H9 (cell line): ENCODE data around the gene ZCWPW2. TPM values are rescaled to one million over a fixed set of nuclear protein-coding genes. Genes with fewer than 3 reads are reported as not detected.

ENCODE experiments used
- DNase-seq: peaks from one replicate; pipeline ENCODE4 v3.0.0-alpha.2; 2017
- H2AFZ ChIP-seq: one replicate; pipeline ENCODE4 v1.6.1; 2013; ENCODE audit warnings: mild to moderate bottlenecking, low read length, control low read depth, moderate library complexity
- H2AK5ac ChIP-seq: 2 replicates; pipeline ENCODE4 v1.6.1; 2013; ENCODE audit warnings: low read length, control low read depth, mixed read lengths; ENCODE audit not compliant: insufficient read length
- H2BK120ac ChIP-seq: one replicate; pipeline ENCODE4 v1.6.1; 2013; ENCODE audit warnings: low read depth, mild to moderate bottlenecking, low read length, control low read depth, inconsistent platforms; ENCODE audit not compliant: poor library complexity, severe bottlenecking
- H2BK12ac ChIP-seq: 2 replicates; pipeline ENCODE4 v1.6.1; 2013; ENCODE audit warnings: low read length, control low read depth, mixed read lengths, low read depth; ENCODE audit not compliant: insufficient read length
- H2BK15ac ChIP-seq: 2 replicates; pipeline ENCODE4 v1.6.1; 2013; ENCODE audit warnings: low read depth, low read length, control low read depth
- H2BK20ac ChIP-seq: one replicate; pipeline ENCODE4 v1.6.1; 2013; ENCODE audit warnings: low read depth, mild to moderate bottlenecking, low read length, control low read depth, inconsistent platforms; ENCODE audit not compliant: poor library complexity, severe bottlenecking
- H2BK5ac ChIP-seq: 2 replicates; pipeline ENCODE4 v1.6.1; 2013; ENCODE audit warnings: low read length, control low read depth, mixed read lengths; ENCODE audit not compliant: insufficient read length
- H3K14ac ChIP-seq: 2 replicates; pipeline ENCODE4 v1.6.1; 2013; ENCODE audit warnings: low read length, control low read depth; ENCODE audit not compliant: insufficient read depth
- H3K18ac ChIP-seq: 2 replicates; pipeline ENCODE4 v1.6.1; 2013; ENCODE audit warnings: low read depth, mild to moderate bottlenecking, mixed read lengths, low read length, control low read depth; ENCODE audit not compliant: insufficient read length
- H3K23ac ChIP-seq: 2 replicates; pipeline ENCODE4 v1.6.1; 2013; ENCODE audit warnings: low read length, control low read depth, mixed read lengths, low read depth; ENCODE audit not compliant: insufficient read length
- H3K23me2 ChIP-seq: 2 replicates; pipeline ENCODE4 v1.6.1; 2013; ENCODE audit warnings: low read depth, mild to moderate bottlenecking, mixed read lengths, low read length, control low read depth; ENCODE audit not compliant: insufficient read length, poor library complexity, severe bottlenecking
- H3K27ac ChIP-seq: 2 replicates; pipeline ENCODE4 v1.5.1; 2013; ENCODE audit warnings: low read length, control low read depth, mixed read lengths, low read depth; ENCODE audit not compliant: insufficient read length
- H3K27me3 ChIP-seq: 2 replicates; pipeline ENCODE4 v1.6.1; 2013; ENCODE audit warnings: low read length, control low read depth, inconsistent platforms; ENCODE audit not compliant: insufficient read depth
- H3K4ac ChIP-seq: 2 replicates; pipeline ENCODE4 v1.6.1; 2013; ENCODE audit warnings: low read depth, mild to moderate bottlenecking, control low read depth, inconsistent platforms, low read length, moderate library complexity
- H3K4me1 ChIP-seq: 2 replicates; pipeline ENCODE4 v1.6.1; 2013; ENCODE audit warnings: low read length, control low read depth, inconsistent platforms; ENCODE audit not compliant: insufficient read depth
- H3K4me2 ChIP-seq: 2 replicates; pipeline ENCODE4 v1.6.1; 2013; ENCODE audit warnings: low read length, control low read depth, mixed read lengths; ENCODE audit not compliant: insufficient read length, insufficient read depth
- H3K56ac ChIP-seq: 2 replicates; pipeline ENCODE4 v1.6.1; 2013; ENCODE audit warnings: low read depth, mild to moderate bottlenecking, mixed read lengths, low read length, control low read depth; ENCODE audit not compliant: insufficient read length
- H3K79me1 ChIP-seq: 2 replicates; pipeline ENCODE4 v1.6.1; 2013; ENCODE audit warnings: low read depth, mild to moderate bottlenecking, moderate library complexity, low read length, control low read depth, inconsistent platforms; ENCODE audit not compliant: insufficient read depth, poor library complexity, severe bottlenecking
- H3K79me2 ChIP-seq: 2 replicates; pipeline ENCODE4 v1.6.1; 2013; ENCODE audit warnings: low read length, control low read depth, inconsistent platforms; ENCODE audit not compliant: insufficient read depth
- H3K9ac ChIP-seq: 2 replicates; pipeline ENCODE4 v1.6.1; 2013; ENCODE audit warnings: low read length, control low read depth, mixed read lengths; ENCODE audit not compliant: insufficient read length; ENCODE audit errors: extremely low read depth
- H3K9me3 ChIP-seq: one replicate; pipeline ENCODE4 v1.6.1; 2013; ENCODE audit warnings: low read depth, low read length, inconsistent platforms; ENCODE audit not compliant: control insufficient read depth
- H3T11ph ChIP-seq: one replicate; pipeline ENCODE4 v1.6.1; 2013; ENCODE audit warnings: mild to moderate bottlenecking, low read length, control low read depth, inconsistent platforms
- H4K20me1 ChIP-seq: one replicate; pipeline ENCODE4 v1.6.1; 2013; ENCODE audit not compliant: control insufficient read depth, insufficient read length, insufficient read depth
- H4K5ac ChIP-seq: 2 replicates; pipeline ENCODE4 v1.6.1; 2013; ENCODE audit warnings: low read depth, mild to moderate bottlenecking, mixed read lengths, low read length, control low read depth; ENCODE audit not compliant: insufficient read length
- H4K8ac ChIP-seq: replicated peaks from 2 replicates; pipeline ENCODE4 v1.6.1; 2013; ENCODE audit warnings: low read length, control low read depth, mixed read lengths, low read depth; ENCODE audit not compliant: insufficient read length
- H4K91ac ChIP-seq: 2 replicates; pipeline ENCODE4 v1.6.1; 2013; ENCODE audit warnings: low read depth, mild to moderate bottlenecking, moderate library complexity, mixed read lengths, low read length, control low read depth; ENCODE audit not compliant: insufficient read length
- H3K27ac Mint-ChIP-seq, 3 experiments: 2 replicates in 2 of 3; 3 replicates in 1 of 3; pipeline ENCODE4 v1.8.0; 2020 to 2021; ENCODE audit warnings: mixed read lengths in 3 of 3, mild to moderate bottlenecking in 1 of 3, moderate library complexity in 1 of 3
- H3K27me3 Mint-ChIP-seq: 2 replicates; pipeline ENCODE4 v1.8.0; 2021; ENCODE audit warnings: low read depth, mild to moderate bottlenecking, moderate library complexity, mixed read lengths
- H3K36me3 Mint-ChIP-seq, 3 experiments: 2 replicates in 2 of 3; 3 replicates in 1 of 3; pipeline ENCODE4 v1.8.0; 2020 to 2021; ENCODE audit warnings: low read depth in 3 of 3, mixed read lengths in 3 of 3; ENCODE audit not compliant: insufficient read depth in 1 of 3
- H3K4me1 Mint-ChIP-seq, 2 experiments: 2 replicates each; pipeline ENCODE4 v1.8.0; 2020; ENCODE audit warnings: mixed read lengths in 2 of 2
- H3K4me3 Mint-ChIP-seq, 2 experiments: 2 replicates in 1 of 2; 3 replicates in 1 of 2; pipeline ENCODE4 v1.8.0; 2020 to 2021; ENCODE audit warnings: mild to moderate bottlenecking in 2 of 2, mixed read lengths in 2 of 2, moderate library complexity in 1 of 2
- H3K9me3 Mint-ChIP-seq, 2 experiments: 2 replicates in 1 of 2; 3 replicates in 1 of 2; pipeline ENCODE4 v1.8.0; 2020; ENCODE audit warnings: mild to moderate bottlenecking in 2 of 2, mixed read lengths in 2 of 2, moderate library complexity in 1 of 2
- WGBS: extraction: QIAGEN DNeasy Blood & Tissue Kit; methylation state at CpG from one replicate; pipeline ENCODE4 v1.1.7; 2013; ENCODE audit warnings: missing lambda C conversion rate, low lambda C conversion rate, mixed read lengths; ENCODE audit not compliant: insufficient read length; ENCODE audit errors: extremely low coverage; 5-methylcytosine and 5-hydroxymethylcytosine counted together
- total RNA-seq: library from RNA; stranded (reverse); gene quantifications from 2 replicates; pipeline ENCODE4 v1.2.1, GENCODE V29; 2021
- TF ChIP-seq, protein P1 (sequence below): fragments of 200-600 bp; sonication (generic); conservative IDR thresholded peaks from 3 replicates; pipeline ENCODE4 v1.8.0; 2021; ENCODE audit warnings: antibody characterized with exemption, mild to moderate bottlenecking

Gene ZCWPW2
- total RNA-seq, 1 experiment from 2014 or later: 0.35 TPM

DNA sequence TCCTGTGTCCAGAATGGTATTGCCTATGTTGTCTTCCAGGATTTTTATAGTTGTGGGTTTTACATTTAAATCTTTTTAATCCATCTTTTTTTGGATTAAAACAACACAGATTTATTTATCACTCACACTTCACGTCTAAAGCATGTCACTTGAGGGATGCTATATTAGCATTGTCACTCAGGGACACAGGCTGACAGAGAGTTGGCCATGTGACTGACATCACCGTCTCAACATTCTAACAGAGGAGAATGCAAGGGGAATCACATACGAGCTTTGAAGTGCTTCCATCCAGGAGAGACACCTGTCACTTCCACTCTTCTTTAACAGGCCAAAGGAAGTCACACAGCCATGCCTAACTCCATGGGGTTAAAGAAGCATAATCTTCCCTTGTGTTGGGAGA, 204.7 kb downstream of the ZCWPW2 start:
- Histone ChIP-seq H4K8ac (no peak overlapping the region), H3K9me3 (no peaks in the 10 kb centered on the region), H3K27ac (no peak overlapping the region), H2BK15ac (no peak overlapping the region), H3K79me2 (no peaks in the 10 kb centered on the region), H3K23me2 (no peaks in the 10 kb centered on the region), H2AFZ (no peak overlapping the region), H3K9ac (no peak overlapping the region), H2BK12ac (no peak overlapping the region), H4K5ac (no peak overlapping the region), H3K4ac (no peak overlapping the region), H2BK120ac (no peak overlapping the region), H2AK5ac (no peak overlapping the region), H2BK20ac (no peak overlapping the region), H4K20me1 (no peaks in the 10 kb centered on the region), H3K79me1 (no peaks in the 10 kb centered on the region), H3K23ac (no peak overlapping the region), H3K4me1 (no peaks in the 10 kb centered on the region), H3K27me3 (no peaks in the 10 kb centered on the region), H3K56ac (no peak overlapping the region), H3K4me2 (no peak overlapping the region), H3T11ph (no peak overlapping the region), H4K91ac (no peak overlapping the region), H2BK5ac (no peak overlapping the region), H3K14ac (no peak overlapping the region), H3K18ac (no peak overlapping the region)
- no CpG with 5 or more reads among the region's 3 CpGs for WGBS
- peaks cover 0 to 4% of the 10 kb centered on the region in 2 experiments; a peak in 1 of 5 replicates for H3K9me3 Mint-ChIP-seq
- peaks cover 0 to 3% of the 10 kb centered on the region in 2 experiments; a peak in 1 of 4 replicates for H3K4me1 Mint-ChIP-seq
- H3K27ac Mint-ChIP-seq: no peak overlapping the region
- no peak for DNase-seq
- TF ChIP-seq, protein P1, sequence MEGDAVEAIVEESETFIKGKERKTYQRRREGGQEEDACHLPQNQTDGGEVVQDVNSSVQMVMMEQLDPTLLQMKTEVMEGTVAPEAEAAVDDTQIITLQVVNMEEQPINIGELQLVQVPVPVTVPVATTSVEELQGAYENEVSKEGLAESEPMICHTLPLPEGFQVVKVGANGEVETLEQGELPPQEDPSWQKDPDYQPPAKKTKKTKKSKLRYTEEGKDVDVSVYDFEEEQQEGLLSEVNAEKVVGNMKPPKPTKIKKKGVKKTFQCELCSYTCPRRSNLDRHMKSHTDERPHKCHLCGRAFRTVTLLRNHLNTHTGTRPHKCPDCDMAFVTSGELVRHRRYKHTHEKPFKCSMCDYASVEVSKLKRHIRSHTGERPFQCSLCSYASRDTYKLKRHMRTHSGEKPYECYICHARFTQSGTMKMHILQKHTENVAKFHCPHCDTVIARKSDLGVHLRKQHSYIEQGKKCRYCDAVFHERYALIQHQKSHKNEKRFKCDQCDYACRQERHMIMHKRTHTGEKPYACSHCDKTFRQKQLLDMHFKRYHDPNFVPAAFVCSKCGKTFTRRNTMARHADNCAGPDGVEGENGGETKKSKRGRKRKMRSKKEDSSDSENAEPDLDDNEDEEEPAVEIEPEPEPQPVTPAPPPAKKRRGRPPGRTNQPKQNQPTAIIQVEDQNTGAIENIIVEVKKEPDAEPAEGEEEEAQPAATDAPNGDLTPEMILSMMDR: no peak
- H3K27me3 Mint-ChIP-seq: no peaks in the 10 kb centered on the region
- H3K36me3 Mint-ChIP-seq: 0 out of 7 replicates have a peak, but pooled peaks cover 0 to 4% (median 0%) of the 10 kb centered on the region in 3 experiments
- no peak overlapping the region for H3K4me3 Mint-ChIP-seq
